Nucleus accumbens (tissue), 56 donors: ENCODE measurements around the gene CUBN.

ENCODE experiments used
- DNase-seq, 56 donors: peaks; one replicate each; lab custom pipeline; 2025; lab: John Stamatoyannopoulos, UW

Gene CUBN

GRCh38 chr10:16999665-17000451 is 129.8 kb downstream of the CUBN start:
- DNase-seq: no peak

GRCh38 chr10:16996530-16996964 is 133.1 kb downstream of the CUBN start:
- no peak for DNase-seq

GRCh38 chr10:16995867-16996529 is 133.6 kb downstream of the CUBN start:
- no peak for DNase-seq

- DNase-seq: no peak
Measured at GRCh38 chr10:16993186-16993585, 136.4 kb downstream of the CUBN start.

GRCh38 chr10:16992611-16993119 is 136.9 kb downstream of the CUBN start:
- no peak for DNase-seq

- DNase-seq: no peak
Measured at GRCh38 chr10:16991011-16991410, 138.6 kb downstream of the CUBN start.

- DNase-seq: no peak
Measured at GRCh38 chr10:16989826-16990293, 139.8 kb downstream of the CUBN start.

GRCh38 chr10:16988900-16989299 is 140.7 kb downstream of the CUBN start:
- no peak for DNase-seq

GRCh38 chr10:16987976-16988610 is 141.5 kb downstream of the CUBN start:
- peak in 2 of 56 donors; percentile 5 to 35 for DNase-seq

- no peak for DNase-seq
Measured at GRCh38 chr10:16987206-16987621, 142.4 kb downstream of the CUBN start.

- peak in 17 of 56 donors; percentile 6 to 73 (median 38) for DNase-seq
Measured at GRCh38 chr10:16986406-16987205, 143.0 kb downstream of the CUBN start.

GRCh38 chr10:16986082-16986405 is 143.6 kb downstream of the CUBN start:
- peak in 27 of 56 donors; percentile 4 to 59 (median 36) for DNase-seq

GRCh38 chr10:16984242-16984641 is 145.4 kb downstream of the CUBN start:
- DNase-seq: no peak

GRCh38 chr10:16976803-16977202 is 152.8 kb downstream of the CUBN start:
- no peak for DNase-seq

GRCh38 chr10:16975188-16975587 is 154.4 kb downstream of the CUBN start:
- DNase-seq: no peak

- DNase-seq: no peak
Measured at GRCh38 chr10:16968416-16969041, 161.1 kb downstream of the CUBN start.

- DNase-seq: no peak
Measured at GRCh38 chr10:16967866-16968415, 161.7 kb downstream of the CUBN start.

GRCh38 chr10:16966991-16967865 is 162.4 kb downstream of the CUBN start:
- DNase-seq: no peak
